Activated CD4-positive, alpha-beta T cell treated with anti-CD3 and anti-CD28 coated beads, Interleukin-2, amount 50 U/mL, for 48 hours (primary cell): ENCODE data around the gene ASB8.
"Not testable (repeated sequence)": the region's sequence is repeated elsewhere in the genome, so short reads cannot be mapped to it uniquely, and the experiment has no call there.

ENCODE experiments used
- DNase-seq, 2 experiments: peaks; one replicate each; pipeline ENCODE4 v3.0.0-alpha.2; 2020

ASB8 gene

GRCh38 chr12:48131517-48131916, 25.8 kb downstream of the ASB8 start:
- DNase-seq = no peak

- DNase-seq = no peak
Observed at GRCh38 chr12:48129376-48129775, 27.9 kb downstream of the ASB8 start.

GRCh38 chr12:48128800-48129199, 28.5 kb downstream of the ASB8 start:
- DNase-seq = no peak

GRCh38 chr12:48126953-48127630, 30.2 kb downstream of the ASB8 start:
- DNase-seq = no peak

GRCh38 chr12:48125985-48126384, 31.3 kb downstream of the ASB8 start:
- no peak for DNase-seq

GRCh38 chr12:48125542-48125941, 31.8 kb downstream of the ASB8 start:
- DNase-seq = not testable (repeated sequence)

GRCh38 chr12:48123169-48123568, 34.1 kb downstream of the ASB8 start:
- DNase-seq = no peak

GRCh38 chr12:48122065-48122834, 35.1 kb downstream of the ASB8 start:
- no peak for DNase-seq

GRCh38 chr12:48121522-48121921, 35.8 kb downstream of the ASB8 start:
- no peak for DNase-seq

GRCh38 chr12:48119834-48120195, 37.5 kb downstream of the ASB8 start:
- no peak for DNase-seq

GRCh38 chr12:48119078-48119833, 38.1 kb downstream of the ASB8 start, which contains the start of gene PFKM:
Gene PFKM, plus strand, starts transcription at chr12:48119364. Its CDS starts 3,411 bp downstream, at chr12:48122775.
- DNase-seq = peak; percentile 80 to 86

GRCh38 chr12:48118284-48118871, 38.9 kb downstream of the ASB8 start:
- DNase-seq = no peak

GRCh38 chr12:48115957-48116356, 41.4 kb downstream of the ASB8 start:
- no peak for DNase-seq

- not testable (repeated sequence) for DNase-seq
Observed at GRCh38 chr12:48111312-48111693, 46.0 kb downstream of the ASB8 start.

GRCh38 chr12:48110691-48111311, 46.5 kb downstream of the ASB8 start:
- no peak for DNase-seq

GRCh38 chr12:48109424-48109823, 47.9 kb downstream of the ASB8 start:
- DNase-seq = no peak

- no peak for DNase-seq
Observed at GRCh38 chr12:48106681-48107613, 50.4 kb downstream of the ASB8 start.

- peak; percentile 92 to 93 for DNase-seq
Observed at GRCh38 chr12:48105867-48106680, 51.2 kb downstream of the ASB8 start, which contains the start of gene SENP1. Gene SENP1, minus strand, starts transcription at chr12:48106079. Its CDS starts 4,607 bp downstream, at chr12:48101472.

- DNase-seq = peak; percentile 56
Observed at GRCh38 chr12:48105321-48105866, 51.9 kb downstream of the ASB8 start.

GRCh38 chr12:48104531-48104930, 52.8 kb downstream of the ASB8 start:
- no peak for DNase-seq
